Measurements from ENCODE around the gene BOLA1. TPM values are rescaled to one million over a fixed set of nuclear protein-coding genes. Genes with fewer than 3 reads are reported as not detected.
"Not testable (repeated sequence)": the region's sequence is repeated elsewhere in the genome, so short reads cannot be mapped to it uniquely, and the experiment has no call there.

Gene BOLA1
- total and polyA plus RNA-seq, 9 donors: 11.8 to 17.6 (median 14.4) TPM

GRCh38 chr1:149886396-149887195 lies 12.8 kb upstream of the BOLA1 start:
- Histone ChIP-seq H3K4me1 (ENCODE audit: control insufficient read depth, insufficient read depth, low read length) (peaks cover 20% of the 10 kb centered on the region), H3K27ac (ENCODE audit: low read length) (peak overlapping the region; percentile 99), H3K27me3 (ENCODE audit: control insufficient read depth, insufficient read depth, low read length) (no peaks in the 10 kb centered on the region), H3K36me3 (ENCODE audit: control insufficient read depth, insufficient read depth, low read length) (no peaks in the 10 kb centered on the region), H3K4me3 (ENCODE audit: low read length) (peak overlapping the region; percentile 74), H3K9me3 (replicated peaks; ENCODE audit: control insufficient read depth, low read depth, low read length) (no peaks in the 10 kb centered on the region)
- WGBS (ENCODE audit: insufficient coverage): under 1% methylated on average over 53 of the region's 62 CpGs
- DNase-seq: peak; percentile 100

GRCh38 chr1:149887196-149887455 lies 12.2 kb upstream of the BOLA1 start:
- 0% methylated on average over 6 of the region's 13 CpGs for WGBS (ENCODE audit: insufficient coverage)
- Histone ChIP-seq H3K4me1 (ENCODE audit: control insufficient read depth, insufficient read depth, low read length) (peaks cover 20% of the 10 kb centered on the region), H3K4me3 (ENCODE audit: low read length) (peak overlapping the region; percentile 69), H3K27ac (ENCODE audit: low read length) (peak overlapping the region; percentile 99)
- not testable (repeated sequence) for H3K27me3 ChIP-seq (ENCODE audit: control insufficient read depth, insufficient read depth, low read length); H3K9me3 ChIP-seq (replicated peaks; ENCODE audit: control insufficient read depth, low read depth, low read length); H3K36me3 ChIP-seq (ENCODE audit: control insufficient read depth, insufficient read depth, low read length); DNase-seq

- H3K27me3 ChIP-seq (ENCODE audit: control insufficient read depth, insufficient read depth, low read length): no peaks in the 10 kb centered on the region
- WGBS (ENCODE audit: insufficient coverage): 0% methylated on average over 46 of the region's 46 CpGs
- H3K4me1 ChIP-seq (ENCODE audit: control insufficient read depth, insufficient read depth, low read length): peaks cover 20% of the 10 kb centered on the region
- DNase-seq: peak; percentile 100
- peak overlapping the region; percentile 99 for H3K27ac ChIP-seq (ENCODE audit: low read length)
- H3K4me3 ChIP-seq (ENCODE audit: low read length): peak overlapping the region; percentile 69
- H3K36me3 ChIP-seq (ENCODE audit: control insufficient read depth, insufficient read depth, low read length): no peaks in the 10 kb centered on the region
- no peaks in the 10 kb centered on the region for H3K9me3 ChIP-seq (replicated peaks; ENCODE audit: control insufficient read depth, low read depth, low read length)
Measured at GRCh38 chr1:149887456-149888246, 11.7 kb upstream of the BOLA1 start.

GRCh38 chr1:149888247-149888998 lies 10.9 kb upstream of the BOLA1 start:
- no peaks in the 10 kb centered on the region for H3K9me3 ChIP-seq (replicated peaks; ENCODE audit: control insufficient read depth, low read depth, low read length)
- peak overlapping the region; percentile 99 for H3K27ac ChIP-seq (ENCODE audit: low read length)
- WGBS (ENCODE audit: insufficient coverage): 1% methylated on average over 27 of the region's 28 CpGs
- peak; percentile 96 for DNase-seq
- peak overlapping the region; percentile 69 for H3K4me3 ChIP-seq (ENCODE audit: low read length)
- H3K4me1 ChIP-seq (ENCODE audit: control insufficient read depth, insufficient read depth, low read length): peaks cover 20% of the 10 kb centered on the region
- H3K27me3 ChIP-seq (ENCODE audit: control insufficient read depth, insufficient read depth, low read length): no peaks in the 10 kb centered on the region
- H3K36me3 ChIP-seq (ENCODE audit: control insufficient read depth, insufficient read depth, low read length): no peaks in the 10 kb centered on the region

- H3K27ac ChIP-seq (ENCODE audit: low read length): peak overlapping the region; percentile 99
- H3K27me3 ChIP-seq (ENCODE audit: control insufficient read depth, insufficient read depth, low read length): no peaks in the 10 kb centered on the region
- DNase-seq: peak; percentile 73
- 11% methylated on average over 5 of the region's 6 CpGs for WGBS (ENCODE audit: insufficient coverage)
- peaks cover 17% of the 10 kb centered on the region for H3K4me1 ChIP-seq (ENCODE audit: control insufficient read depth, insufficient read depth, low read length)
- H3K9me3 ChIP-seq (replicated peaks; ENCODE audit: control insufficient read depth, low read depth, low read length): no peaks in the 10 kb centered on the region
- H3K36me3 ChIP-seq (ENCODE audit: control insufficient read depth, insufficient read depth, low read length): no peaks in the 10 kb centered on the region
- H3K4me3 ChIP-seq (ENCODE audit: low read length): peak overlapping the region; percentile 69
Measured at GRCh38 chr1:149888999-149889289, 10.4 kb upstream of the BOLA1 start.

- no peak overlapping the region for H3K4me3 ChIP-seq (ENCODE audit: low read length)
- peaks cover 6% of the 10 kb centered on the region for H3K4me1 ChIP-seq (ENCODE audit: control insufficient read depth, insufficient read depth, low read length)
- no peak for DNase-seq
- H3K36me3 ChIP-seq (ENCODE audit: control insufficient read depth, insufficient read depth, low read length): no peaks in the 10 kb centered on the region
- no CpG with 5 or more reads among the region's 4 CpGs for WGBS (ENCODE audit: insufficient coverage)
- no peak overlapping the region for H3K27ac ChIP-seq (ENCODE audit: low read length)
- no peaks in the 10 kb centered on the region for H3K9me3 ChIP-seq (replicated peaks; ENCODE audit: control insufficient read depth, low read depth, low read length)
- H3K27me3 ChIP-seq (ENCODE audit: control insufficient read depth, insufficient read depth, low read length): no peaks in the 10 kb centered on the region
Measured at GRCh38 chr1:149896575-149896974, 2.8 kb upstream of the BOLA1 start.

GRCh38 chr1:149903836-149904491 lies 4.6 kb downstream of the BOLA1 start:
- Histone ChIP-seq H3K9me3 (replicated peaks; ENCODE audit: control insufficient read depth, low read depth, low read length) (no peaks in the 10 kb centered on the region), H3K4me1 (ENCODE audit: control insufficient read depth, insufficient read depth, low read length) (peaks cover 6% of the 10 kb centered on the region), H3K27me3 (ENCODE audit: control insufficient read depth, insufficient read depth, low read length) (no peaks in the 10 kb centered on the region), H3K4me3 (ENCODE audit: low read length) (no peak overlapping the region), H3K27ac (ENCODE audit: low read length) (no peak overlapping the region), H3K36me3 (ENCODE audit: control insufficient read depth, insufficient read depth, low read length) (peaks cover 9% of the 10 kb centered on the region)
- WGBS (ENCODE audit: insufficient coverage): no CpG with 5 or more reads among the region's 5 CpGs
- DNase-seq: no peak

- H3K4me1 ChIP-seq (ENCODE audit: control insufficient read depth, insufficient read depth, low read length): no peaks in the 10 kb centered on the region
Measured at GRCh38 chr1:149906570-149907075, 7.3 kb downstream of the BOLA1 start.

GRCh38 chr1:149914545-149914944 lies 15.2 kb downstream of the BOLA1 start:
- Histone ChIP-seq H3K27me3 (ENCODE audit: control insufficient read depth, insufficient read depth, low read length) (peaks cover 5% of the 10 kb centered on the region), H3K36me3 (ENCODE audit: control insufficient read depth, insufficient read depth, low read length) (peaks cover 3% of the 10 kb centered on the region), H3K4me1 (ENCODE audit: control insufficient read depth, insufficient read depth, low read length) (peaks cover 16% of the 10 kb centered on the region), H3K27ac (ENCODE audit: low read length) (no peak overlapping the region), H3K9me3 (replicated peaks; ENCODE audit: control insufficient read depth, low read depth, low read length) (no peaks in the 10 kb centered on the region), H3K4me3 (ENCODE audit: low read length) (no peak overlapping the region)
- WGBS (ENCODE audit: insufficient coverage): no CpG with 5 or more reads among the region's 1 CpG
- no peak for DNase-seq

More at GRCh38 chr1:149906570-149907075, 7.3 kb downstream of the BOLA1 start:
- peaks cover 12% of the 10 kb centered on the region for H3K36me3 ChIP-seq (ENCODE audit: control insufficient read depth, insufficient read depth, low read length)
- no peak for DNase-seq
- no peaks in the 10 kb centered on the region for H3K9me3 ChIP-seq (replicated peaks; ENCODE audit: control insufficient read depth, low read depth, low read length)
- H3K4me3 ChIP-seq (ENCODE audit: low read length): no peak overlapping the region
- 91% methylated on average over 9 of the region's 10 CpGs for WGBS (ENCODE audit: insufficient coverage)
- no peaks in the 10 kb centered on the region for H3K27me3 ChIP-seq (ENCODE audit: control insufficient read depth, insufficient read depth, low read length)
- no peak overlapping the region for H3K27ac ChIP-seq (ENCODE audit: low read length)
